HepG2 (cell line): ENCODE measurements around the gene GADD45B. TPM values are rescaled to one million over a fixed set of nuclear protein-coding genes. Genes with fewer than 3 reads are reported as not detected.
A peak's percentile ranks its signal among the peaks of the same experiment; 100 is the strongest.

Experiments used
- ARNT ChIP-seq: fragments of 450-650 bp; IDR thresholded peaks from 2 replicates; pipeline ENCODE4 v1.6.1; 2017
- DMAP1 ChIP-seq: IDR thresholded peaks from 2 replicates; pipeline ENCODE4 v1.6.1; 2016
- IRX3 ChIP-seq: sonication (generic); formaldehyde crosslinking; IDR thresholded peaks from 2 replicates; pipeline ENCODE4 v1.8.1; 2023; ENCODE audit warnings: mild to moderate bottlenecking, low read depth, missing genetic modification reagents, borderline replicate concordance
- MAFG ChIP-seq: sonication (generic); formaldehyde crosslinking; IDR thresholded peaks from 2 replicates; pipeline ENCODE4 v1.5.1; 2020; ENCODE audit warnings: mild to moderate bottlenecking, missing genetic modification reagents
- NR2C2 ChIP-seq: sonication (generic); formaldehyde crosslinking; IDR thresholded peaks from 2 replicates; pipeline ENCODE4 v1.4.0; 2020; ENCODE audit warnings: missing genetic modification reagents, mild to moderate bottlenecking, moderate library complexity, borderline replicate concordance
- NR3C1 ChIP-seq: sonication (generic); formaldehyde crosslinking; IDR thresholded peaks from 2 replicates; pipeline ENCODE4 v1.4.0; 2020; ENCODE audit warnings: missing genetic modification reagents
- PHF20 ChIP-seq: sonication (generic); formaldehyde crosslinking; IDR thresholded peaks from 2 replicates; pipeline ENCODE4 v1.5.0; 2020; ENCODE audit warnings: mild to moderate bottlenecking, missing genetic modification reagents
- PHF5A ChIP-seq: IDR thresholded peaks from one replicate; pipeline ENCODE4 v1.6.1; 2018; ENCODE audit warnings: low read depth, missing genetic modification reagents; ENCODE audit not compliant: unreplicated experiment
- RARA ChIP-seq: IDR thresholded peaks from 2 replicates; pipeline ENCODE4 v1.6.1; 2016; ENCODE audit warnings: missing genetic modification reagents, missing compliant biosample characterization
- SMAD3 ChIP-seq: sonication (generic); formaldehyde crosslinking; IDR thresholded peaks from 2 replicates; pipeline ENCODE4 v1.4.0; 2020; ENCODE audit warnings: missing genetic modification reagents
- SRY ChIP-seq: sonication (generic); formaldehyde crosslinking; IDR thresholded peaks from 2 replicates; pipeline ENCODE4 v1.8.0; 2022; ENCODE audit warnings: mild to moderate bottlenecking, missing genetic modification reagents
- ZNF580 ChIP-seq: IDR thresholded peaks from 2 replicates; pipeline ENCODE4 v1.6.1; 2016; ENCODE audit warnings: low read depth, borderline replicate concordance
- ZNF782 ChIP-seq: sonication (generic); formaldehyde crosslinking; IDR thresholded peaks from 2 replicates; pipeline ENCODE4 v1.4.0; 2020; ENCODE audit warnings: missing genetic modification reagents, mild to moderate bottlenecking, borderline replicate concordance
- ZNF816 ChIP-seq: sonication (generic); formaldehyde crosslinking; IDR thresholded peaks from 2 replicates; pipeline ENCODE4 v1.8.0; 2022; ENCODE audit warnings: missing genetic modification reagents, mild to moderate bottlenecking, borderline replicate concordance
- polyA plus RNA-seq, 8 experiments: library from polyadenylated mRNA; depleted of rRNA in 3 of 8; stranded (reverse) in 7 of 8; unstranded in 1 of 8; fragments of >200 nt; fragmentation: Illumina TruSeq in 4 of 8; extraction: Trizol in 4 of 8; gene quantifications; 2 replicates each; pipeline versions ENCODE4 v1.2.1 to v1.2.3, GENCODE V29; 2011 to 2016; ENCODE audit warnings: low read depth in 4 of 8, missing spikeins in 1 of 8, mixed read lengths in 1 of 8; ENCODE audit not compliant: insufficient read depth in 1 of 8
- total RNA-seq, 5 experiments: library from RNA; depleted of rRNA; stranded (reverse); fragments of >200 nt; fragmentation: Illumina TruSeq; extraction: Trizol; gene quantifications; 2 replicates each; pipeline ENCODE4 v1.2.3, GENCODE V29; 2016; ENCODE audit warnings: low read depth in 1 of 5
- TF ChIP-seq, protein P1 (sequence below): IDR thresholded peaks from 2 replicates; pipeline ENCODE4 v1.6.1; 2018; ENCODE audit warnings: missing genetic modification reagents
- TF ChIP-seq, protein P2 (sequence below), 2 experiments: fragments of 450-650 bp in 1 of 2; sonication (generic) in 1 of 2; formaldehyde crosslinking in 1 of 2; IDR thresholded peaks; 2 replicates each; pipeline versions ENCODE4 v1.6.1 to v1.8.0; 2016 to 2022; ENCODE audit warnings: antibody characterized with exemption in 1 of 2, mild to moderate bottlenecking in 1 of 2, missing genetic modification reagents in 1 of 2
- TF ChIP-seq, protein P3 (sequence below): sonication (generic); formaldehyde crosslinking; IDR thresholded peaks from 2 replicates; pipeline ENCODE4 v1.5.1; 2020; ENCODE audit warnings: missing genetic modification reagents, mild to moderate bottlenecking, borderline replicate concordance

Gene GADD45B
- total and polyA plus RNA-seq, 2 of the 13 experiments (the other 11 are each of a cell fraction or from before 2014, with no cell fraction given): 4.6 to 34.1 TPM

DNA sequence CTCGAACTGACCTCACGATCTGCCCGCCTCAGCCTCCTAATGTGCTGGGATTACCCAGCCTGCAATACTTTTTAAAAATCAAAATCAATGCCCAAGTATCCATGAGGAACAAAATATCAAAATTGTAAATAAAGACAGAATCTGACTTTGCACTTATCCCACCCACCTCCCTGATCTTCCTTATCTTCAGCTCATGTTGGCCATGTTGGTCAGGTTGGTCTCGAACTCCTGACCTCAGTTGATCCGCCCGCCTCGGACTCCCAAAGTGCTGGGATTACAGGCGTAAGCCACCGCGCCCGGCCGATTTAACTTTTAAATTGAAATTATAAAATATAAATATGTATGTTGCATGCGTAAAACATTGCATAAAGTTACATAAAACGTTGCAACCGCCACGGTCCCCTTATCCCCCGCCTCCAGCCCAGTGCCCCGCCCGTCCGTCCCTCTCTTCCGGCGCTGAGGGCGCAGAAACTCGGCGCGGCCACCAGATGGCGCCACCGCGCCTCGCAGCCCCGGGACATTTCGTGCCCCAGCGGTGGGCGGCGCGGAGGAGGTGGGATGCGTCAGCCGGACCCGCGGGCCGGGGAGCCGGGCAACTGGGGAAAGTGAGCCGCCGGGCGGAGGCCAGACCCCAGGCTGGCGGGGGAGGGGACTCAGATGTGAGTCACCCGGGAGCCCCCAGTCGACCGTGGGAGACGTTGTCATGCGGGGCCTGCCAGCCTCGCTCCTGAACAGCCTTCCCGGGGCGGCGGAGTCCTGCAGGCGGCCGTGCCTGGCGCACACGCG lies 1.5 kb upstream of the GADD45B start (continued):
- TF ChIP-seq MAFG (CRISPR knock-in tag): no peak
- TF ChIP-seq ZNF782 (CRISPR knock-in tag): no peak
- TF ChIP-seq SRY (CRISPR knock-in tag): peak; percentile 41; the same call in 1 of the 2 replicates
- TF ChIP-seq ZNF580 (CRISPR knock-in tag): peak; percentile 60; the same call in 1 of the 2 replicates
- 0 out of 2 replicates have a peak, but pooled peaks have one; percentile 14 for TF ChIP-seq DMAP1 (CRISPR knock-in tag)
- no peak for TF ChIP-seq PHF5A
- TF ChIP-seq, protein P1, sequence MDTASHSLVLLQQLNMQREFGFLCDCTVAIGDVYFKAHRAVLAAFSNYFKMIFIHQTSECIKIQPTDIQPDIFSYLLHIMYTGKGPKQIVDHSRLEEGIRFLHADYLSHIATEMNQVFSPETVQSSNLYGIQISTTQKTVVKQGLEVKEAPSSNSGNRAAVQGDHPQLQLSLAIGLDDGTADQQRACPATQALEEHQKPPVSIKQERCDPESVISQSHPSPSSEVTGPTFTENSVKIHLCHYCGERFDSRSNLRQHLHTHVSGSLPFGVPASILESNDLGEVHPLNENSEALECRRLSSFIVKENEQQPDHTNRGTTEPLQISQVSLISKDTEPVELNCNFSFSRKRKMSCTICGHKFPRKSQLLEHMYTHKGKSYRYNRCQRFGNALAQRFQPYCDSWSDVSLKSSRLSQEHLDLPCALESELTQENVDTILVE (CRISPR knock-in tag): peak; percentile 68; the same call in 1 of the 2 replicates
- peak; percentile 69 for TF ChIP-seq RARA (CRISPR knock-in tag)
- TF ChIP-seq IRX3: no peak
- TF ChIP-seq PHF20: no peak
- TF ChIP-seq, protein P2, sequence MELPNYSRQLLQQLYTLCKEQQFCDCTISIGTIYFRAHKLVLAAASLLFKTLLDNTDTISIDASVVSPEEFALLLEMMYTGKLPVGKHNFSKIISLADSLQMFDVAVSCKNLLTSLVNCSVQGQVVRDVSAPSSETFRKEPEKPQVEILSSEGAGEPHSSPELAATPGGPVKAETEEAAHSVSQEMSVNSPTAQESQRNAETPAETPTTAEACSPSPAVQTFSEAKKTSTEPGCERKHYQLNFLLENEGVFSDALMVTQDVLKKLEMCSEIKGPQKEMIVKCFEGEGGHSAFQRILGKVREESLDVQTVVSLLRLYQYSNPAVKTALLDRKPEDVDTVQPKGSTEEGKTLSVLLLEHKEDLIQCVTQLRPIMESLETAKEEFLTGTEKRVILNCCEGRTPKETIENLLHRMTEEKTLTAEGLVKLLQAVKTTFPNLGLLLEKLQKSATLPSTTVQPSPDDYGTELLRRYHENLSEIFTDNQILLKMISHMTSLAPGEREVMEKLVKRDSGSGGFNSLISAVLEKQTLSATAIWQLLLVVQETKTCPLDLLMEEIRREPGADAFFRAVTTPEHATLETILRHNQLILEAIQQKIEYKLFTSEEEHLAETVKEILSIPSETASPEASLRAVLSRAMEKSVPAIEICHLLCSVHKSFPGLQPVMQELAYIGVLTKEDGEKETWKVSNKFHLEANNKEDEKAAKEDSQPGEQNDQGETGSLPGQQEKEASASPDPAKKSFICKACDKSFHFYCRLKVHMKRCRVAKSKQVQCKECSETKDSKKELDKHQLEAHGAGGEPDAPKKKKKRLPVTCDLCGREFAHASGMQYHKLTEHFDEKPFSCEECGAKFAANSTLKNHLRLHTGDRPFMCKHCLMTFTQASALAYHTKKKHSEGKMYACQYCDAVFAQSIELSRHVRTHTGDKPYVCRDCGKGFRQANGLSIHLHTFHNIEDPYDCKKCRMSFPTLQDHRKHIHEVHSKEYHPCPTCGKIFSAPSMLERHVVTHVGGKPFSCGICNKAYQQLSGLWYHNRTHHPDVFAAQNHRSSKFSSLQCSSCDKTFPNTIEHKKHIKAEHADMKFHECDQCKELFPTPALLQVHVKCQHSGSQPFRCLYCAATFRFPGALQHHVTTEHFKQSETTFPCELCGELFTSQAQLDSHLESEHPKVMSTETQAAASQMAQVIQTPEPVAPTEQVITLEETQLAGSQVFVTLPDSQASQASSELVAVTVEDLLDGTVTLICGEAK (IDR thresholded peaks at IDR 0.05): no peak
- TF ChIP-seq, protein P2 (CRISPR knock-in tag; IDR thresholded peaks at IDR 0.05): no peak; the same call in 1 of the 2 replicates
- TF ChIP-seq ARNT: no peak
- peak; percentile 72; the same call in 1 of the 2 replicates for TF ChIP-seq ZNF816 (CRISPR knock-in tag)
- TF ChIP-seq, protein P3, sequence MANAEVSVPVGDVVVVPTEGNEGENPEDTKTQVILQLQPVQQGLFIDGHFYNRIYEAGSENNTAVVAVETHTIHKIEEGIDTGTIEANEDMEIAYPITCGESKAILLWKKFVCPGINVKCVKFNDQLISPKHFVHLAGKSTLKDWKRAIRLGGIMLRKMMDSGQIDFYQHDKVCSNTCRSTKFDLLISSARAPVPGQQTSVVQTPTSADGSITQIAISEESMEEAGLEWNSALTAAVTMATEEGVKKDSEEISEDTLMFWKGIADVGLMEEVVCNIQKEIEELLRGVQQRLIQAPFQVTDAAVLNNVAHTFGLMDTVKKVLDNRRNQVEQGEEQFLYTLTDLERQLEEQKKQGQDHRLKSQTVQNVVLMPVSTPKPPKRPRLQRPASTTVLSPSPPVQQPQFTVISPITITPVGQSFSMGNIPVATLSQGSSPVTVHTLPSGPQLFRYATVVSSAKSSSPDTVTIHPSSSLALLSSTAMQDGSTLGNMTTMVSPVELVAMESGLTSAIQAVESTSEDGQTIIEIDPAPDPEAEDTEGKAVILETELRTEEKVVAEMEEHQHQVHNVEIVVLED (CRISPR knock-in tag): peak; percentile 15; the same call in 1 of the 2 replicates
- TF ChIP-seq SMAD3: no peak
- no peak for TF ChIP-seq NR2C2 (CRISPR knock-in tag)
- TF ChIP-seq NR3C1 (CRISPR knock-in tag): no peak
